Activated effector memory CD4-positive, alpha-beta T cell treated with anti-CD3 and anti-CD28 coated beads, Interleukin-2, amount 50 U/mL, for 16 hours (primary cell): ENCODE results near the gene RABL2A.
"Not testable (repeated sequence)": the region's sequence is repeated elsewhere in the genome, so short reads cannot be mapped to it uniquely, and the experiment has no call there.

ENCODE experiments used
- DNase-seq: peaks from one replicate; pipeline ENCODE4 v3.0.0-alpha.2; 2020

The RABL2A gene

DNA sequence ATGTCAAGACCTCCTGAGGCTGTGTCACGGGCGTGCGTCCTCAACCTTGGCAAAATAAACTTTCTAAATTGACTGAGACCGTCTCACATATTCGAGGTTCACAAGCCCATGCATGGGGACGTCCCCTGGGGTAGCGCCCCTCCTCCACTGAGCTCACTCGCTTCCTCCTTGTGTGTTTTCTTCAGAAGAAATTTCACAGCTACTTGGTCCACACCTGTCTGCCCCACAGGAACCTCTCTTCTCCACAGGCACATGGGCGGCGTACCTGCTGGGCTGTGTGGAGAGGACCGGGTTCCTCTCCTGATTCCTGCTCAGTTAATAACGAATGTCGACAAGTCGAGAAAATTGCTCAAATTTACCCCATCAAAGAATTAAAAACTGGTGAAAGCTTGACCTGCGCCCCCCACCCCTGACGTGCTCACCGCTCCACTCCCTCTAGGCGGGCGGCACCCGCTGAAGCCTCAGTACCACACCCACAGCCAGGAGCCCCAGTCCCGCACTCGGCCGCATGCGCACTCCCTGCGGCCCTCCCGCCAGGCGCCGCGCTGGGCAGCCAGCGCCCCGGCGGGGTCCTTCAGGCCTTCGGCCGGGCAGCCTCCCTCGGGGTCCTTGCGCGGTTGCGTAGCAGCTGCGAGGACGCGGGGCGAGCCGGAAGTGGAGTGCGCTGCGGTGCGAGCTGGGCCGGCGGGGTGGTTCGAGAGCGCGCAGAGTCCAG lies at the start of gene RABL2A:
RABL2A (plus strand) TSS at position 651 of the 715 bp plus-strand sequence. CDS start 1,341 bp downstream, outside the sequence.
- peak; percentile 96 for DNase-seq

- DNase-seq = not testable (repeated sequence)
Observed at GRCh38 chr2:113578508-113578907, 48.6 kb upstream of the RABL2A start.

DNA sequence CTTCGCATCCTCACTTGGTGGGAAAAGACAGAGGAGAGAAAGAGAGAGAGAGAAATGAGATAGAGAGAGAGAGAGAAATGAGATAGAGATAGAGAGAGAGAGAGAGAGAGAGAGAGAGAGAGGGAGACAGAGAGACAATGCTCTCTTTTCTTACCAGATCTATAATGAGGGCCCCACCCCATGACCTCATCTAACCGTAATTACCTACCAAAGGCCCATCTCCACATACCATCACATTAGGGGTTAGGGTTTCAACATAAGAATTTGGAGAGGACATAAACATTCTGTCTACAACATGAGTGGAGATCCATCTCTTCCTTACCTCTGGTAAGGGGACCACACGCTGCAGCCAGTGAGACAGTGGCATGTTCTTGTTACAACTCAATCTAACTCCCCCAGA lies 44.6 kb upstream of the RABL2A start:
- DNase-seq = not testable (repeated sequence)

- DNase-seq = peak; percentile 93
Observed at GRCh38 chr2:113583521-113584225, 43.4 kb upstream of the RABL2A start.

- peak; percentile 71 for DNase-seq
Observed at GRCh38 chr2:113584311-113585092, 42.6 kb upstream of the RABL2A start.

DNA sequence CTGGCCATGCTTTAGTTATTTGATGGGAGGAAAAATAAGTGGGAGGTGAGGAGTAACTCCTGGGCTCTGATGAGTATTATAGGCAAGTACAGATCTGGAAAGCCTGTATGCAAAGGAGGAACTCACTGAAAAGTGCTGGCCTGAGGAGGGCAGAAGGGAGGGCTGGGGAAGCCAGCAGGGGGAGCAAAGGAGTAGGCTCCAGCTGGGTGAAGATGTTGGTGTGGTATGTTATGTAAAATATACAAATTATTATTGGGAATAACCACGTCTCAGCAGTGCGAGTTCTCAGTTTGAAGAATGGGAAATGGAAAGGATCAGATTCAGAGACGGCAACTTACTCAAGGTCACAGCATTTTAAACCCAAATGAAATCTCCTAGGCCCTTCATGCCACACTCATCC lies 39.9 kb upstream of the RABL2A start:
- DNase-seq = peak; percentile 85

DNA sequence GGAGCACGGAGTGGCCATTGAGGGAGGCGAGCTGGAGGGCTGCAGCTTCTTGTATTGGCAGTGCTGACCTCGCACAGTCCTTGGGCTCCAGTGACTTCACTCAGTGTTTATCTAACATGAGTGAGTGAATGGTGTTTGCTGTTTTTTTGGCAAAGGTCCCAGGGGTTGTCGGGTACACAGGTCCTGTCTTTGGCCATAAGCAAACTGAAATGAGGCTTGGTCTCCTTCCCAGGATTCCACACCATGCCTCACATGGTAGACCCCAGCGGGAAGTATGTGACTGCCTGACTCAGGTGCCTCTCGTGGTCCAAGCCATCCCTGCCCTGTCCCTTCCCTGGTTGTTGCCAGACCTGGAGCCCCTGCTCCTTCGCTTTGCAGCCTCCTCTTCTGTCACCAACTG lies 37.5 kb upstream of the RABL2A start:
- not testable (repeated sequence) for DNase-seq

GRCh38 chr2:113591926-113592325 lies 35.1 kb upstream of the RABL2A start:
- not testable (repeated sequence) for DNase-seq

DNA sequence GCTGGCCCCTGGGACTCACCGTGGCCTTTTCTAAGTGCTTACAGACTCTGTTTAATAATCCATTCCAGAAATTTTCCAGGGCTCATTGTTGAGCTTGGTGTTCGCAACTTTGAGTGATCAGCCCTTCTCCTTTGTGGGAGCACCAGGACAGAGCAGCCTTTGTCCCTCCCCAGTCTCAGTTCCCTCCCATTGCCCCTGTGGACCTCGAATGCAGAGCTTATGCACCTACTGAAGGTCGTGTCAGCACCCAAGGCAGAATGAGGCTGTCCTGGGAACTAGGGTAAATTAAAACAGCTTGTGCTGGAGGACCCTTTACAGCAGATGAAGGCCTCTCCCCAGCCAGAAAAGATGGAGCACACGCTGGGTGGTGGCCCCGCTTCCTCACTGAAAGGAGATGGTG lies 33.8 kb upstream of the RABL2A start:
- not testable (repeated sequence) for DNase-seq

DNA sequence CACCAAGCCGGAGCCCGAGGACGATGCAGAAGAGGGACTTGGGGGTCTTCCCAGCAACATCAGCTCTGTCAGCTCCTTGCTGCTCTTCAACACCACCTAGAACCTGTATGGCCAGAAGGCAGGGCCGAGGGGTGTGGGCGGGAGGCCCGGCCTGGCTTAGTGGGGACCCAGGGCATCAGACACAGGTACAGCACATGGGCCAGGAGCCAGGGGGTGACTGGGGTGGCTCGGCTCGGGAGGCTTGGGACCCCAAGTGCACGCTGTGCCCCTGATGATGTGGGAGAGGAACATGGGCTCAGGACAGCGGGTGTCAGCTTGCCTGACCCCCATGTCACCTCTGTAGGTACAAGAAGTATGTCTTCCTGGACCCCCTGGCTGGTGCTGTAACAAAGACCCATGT lies 31.3 kb upstream of the RABL2A start:
- not testable (repeated sequence) for DNase-seq

- not testable (repeated sequence) for DNase-seq
Observed at GRCh38 chr2:113597164-113597563, 29.9 kb upstream of the RABL2A start.

- not testable (repeated sequence) for DNase-seq
Observed at GRCh38 chr2:113597572-113597971, 29.5 kb upstream of the RABL2A start.

GRCh38 chr2:113598180-113598579 lies 28.9 kb upstream of the RABL2A start:
- not testable (repeated sequence) for DNase-seq

GRCh38 chr2:113598738-113599137 lies 28.3 kb upstream of the RABL2A start:
- DNase-seq = not testable (repeated sequence)

DNA sequence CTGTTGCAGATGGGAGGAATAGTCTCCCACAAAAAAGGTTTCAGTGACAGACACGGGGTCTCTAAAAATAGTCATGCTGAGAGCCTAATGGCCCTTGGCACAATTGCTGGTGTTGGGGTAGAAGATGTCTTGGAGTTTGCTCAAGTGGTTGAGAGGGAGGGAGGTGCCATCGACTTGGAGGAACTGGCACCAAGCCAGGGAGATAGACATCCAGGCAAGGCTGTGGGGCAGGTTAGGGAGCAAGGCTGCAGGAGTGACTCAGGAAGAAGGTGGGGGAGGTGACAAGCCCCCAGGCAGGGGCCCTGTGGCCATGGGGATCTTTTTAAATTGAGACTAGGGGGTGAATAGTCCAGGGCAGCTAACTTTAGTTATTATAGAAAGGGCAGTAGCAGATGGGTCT lies 27.9 kb upstream of the RABL2A start:
- DNase-seq = not testable (repeated sequence)

DNA sequence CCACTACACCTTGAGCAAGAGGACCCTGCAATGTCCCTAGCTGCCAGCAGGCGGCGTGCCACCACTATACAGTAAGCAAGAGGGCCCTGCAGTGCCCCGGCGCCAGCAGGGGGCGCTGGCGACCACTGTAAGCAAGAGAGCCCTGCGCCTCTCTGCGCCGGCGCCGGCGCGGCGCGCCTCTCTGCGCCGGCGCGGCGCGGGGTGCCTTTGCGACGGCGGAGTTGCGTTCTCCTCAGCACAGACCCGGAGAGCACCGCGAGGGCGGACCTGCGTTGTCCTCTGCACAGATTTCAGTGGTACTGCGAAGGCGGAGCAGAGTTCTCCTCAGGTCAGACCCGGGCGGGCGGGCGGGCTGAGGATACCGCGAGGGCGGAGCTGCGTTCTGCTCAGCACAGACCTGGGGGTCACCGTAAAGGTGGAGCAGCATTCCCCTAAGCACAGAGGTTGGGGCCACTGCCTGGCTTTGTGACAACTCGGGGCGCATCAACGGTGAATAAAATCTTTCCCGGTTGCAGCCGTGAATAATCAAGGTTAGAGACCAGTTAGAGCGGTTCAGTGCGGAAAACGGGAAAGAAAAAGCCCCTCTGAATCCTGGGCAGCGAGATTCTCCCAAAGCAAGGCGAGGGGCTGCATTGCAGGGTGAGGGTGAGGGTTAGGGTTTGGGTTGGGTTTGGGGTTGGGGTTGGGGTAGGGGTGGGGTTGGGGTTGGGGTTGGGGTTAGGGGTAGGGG lies 24.9 kb upstream of the RABL2A start:
- peak; percentile 79 for DNase-seq

GRCh38 chr2:113602869-113603466 lies 24.1 kb upstream of the RABL2A start:
- DNase-seq = no peak

DNA sequence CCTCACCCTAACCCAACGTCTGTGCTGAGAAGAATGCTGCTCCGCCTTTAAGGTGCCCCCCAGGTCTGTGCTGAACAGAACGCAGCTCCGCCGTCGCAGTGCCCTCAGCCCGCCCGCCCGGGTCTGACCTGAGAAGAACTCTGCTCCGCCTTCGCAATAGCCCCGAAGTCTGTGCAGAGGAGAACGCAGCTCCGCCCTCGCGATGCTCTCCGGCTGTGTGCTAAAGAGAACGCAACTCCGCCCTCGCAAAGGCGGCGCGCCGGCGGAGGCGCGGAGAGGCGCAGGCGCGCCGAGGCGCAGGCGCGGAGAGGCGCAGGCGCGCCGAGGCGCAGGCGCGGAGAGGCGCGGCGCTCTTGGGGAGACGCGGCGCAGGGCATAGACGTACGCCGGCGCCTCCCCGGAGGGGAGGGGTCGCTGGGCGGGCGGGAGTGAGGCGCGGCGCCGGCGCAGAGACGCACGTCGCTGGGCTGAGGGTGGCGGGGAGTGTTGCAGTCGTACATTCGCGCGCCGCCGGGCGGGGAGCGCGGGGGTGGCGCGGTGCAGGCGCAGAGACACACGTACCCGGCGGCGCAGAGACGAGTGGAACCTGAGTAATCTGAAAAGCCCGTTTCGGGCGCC lies 23.5 kb upstream of the RABL2A start:
- DNase-seq = peak; percentile 96

DNA sequence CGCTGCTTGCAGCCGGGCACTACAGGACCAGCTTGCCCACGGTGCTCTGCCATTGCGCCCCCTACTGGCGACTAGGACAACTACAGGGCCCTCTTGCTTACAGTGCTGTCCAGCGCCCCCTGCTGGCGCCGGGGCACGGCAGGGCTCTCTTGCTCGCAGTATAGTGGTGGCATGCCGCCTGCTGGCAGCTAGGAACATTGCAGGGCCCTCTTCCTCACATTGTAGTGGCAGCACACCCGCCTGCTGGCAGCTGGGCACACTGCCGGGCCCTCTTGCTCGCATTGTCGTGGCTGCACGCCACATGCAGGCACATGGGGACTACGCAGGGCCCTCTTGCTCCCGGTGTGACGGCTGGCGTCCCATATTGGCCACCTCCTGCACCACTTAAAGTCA lies 23.0 kb upstream of the RABL2A start:
- peak; percentile 97 for DNase-seq

- DNase-seq = not testable (repeated sequence)
Observed at GRCh38 chr2:113604661-113605060, 22.4 kb upstream of the RABL2A start.

GRCh38 chr2:113606036-113606435 lies 21.0 kb upstream of the RABL2A start:
- not testable (repeated sequence) for DNase-seq

GRCh38 chr2:113609822-113610221 lies 17.2 kb upstream of the RABL2A start:
- DNase-seq = not testable (repeated sequence)
